GM18511 (cell line): ENCODE results near the gene TXLNB.
"Not testable (repeated sequence)": the region's sequence is repeated elsewhere in the genome, so short reads cannot be mapped to it uniquely, and the experiment has no call there.

Experiments
- ATAC-seq: cut with Tn5 transposase; IDR thresholded peaks from one replicate; pipeline ENCODE4 v1.9.1; 2021; ENCODE audit warnings: mild to moderate bottlenecking, moderate library complexity; ENCODE audit not compliant: unreplicated experiment

TXLNB gene

GRCh38 chr6:139313229-139313628 lies 21.4 kb upstream of the TXLNB start:
- no peak for ATAC-seq

GRCh38 chr6:139311831-139312230 lies 20.0 kb upstream of the TXLNB start:
- ATAC-seq, result no peak

- no peak for ATAC-seq
Observed at GRCh38 chr6:139308936-139309603, 17.3 kb upstream of the TXLNB start.

GRCh38 chr6:139308286-139308916 lies 16.6 kb upstream of the TXLNB start:
- ATAC-seq, result peak; percentile 86

- ATAC-seq, result no peak
Observed at GRCh38 chr6:139306291-139306981, 14.6 kb upstream of the TXLNB start.

GRCh38 chr6:139303185-139303584 lies 11.4 kb upstream of the TXLNB start:
- no peak for ATAC-seq

GRCh38 chr6:139297921-139298320 lies 6.1 kb upstream of the TXLNB start:
- no peak for ATAC-seq

- ATAC-seq, result no peak
Observed at GRCh38 chr6:139296927-139297326, 5.1 kb upstream of the TXLNB start.

- no peak for ATAC-seq
Observed at GRCh38 chr6:139295901-139296300, 4.1 kb upstream of the TXLNB start.

- ATAC-seq, result no peak
Observed at GRCh38 chr6:139294090-139294489, 2.3 kb upstream of the TXLNB start.

GRCh38 chr6:139293230-139293629 lies 1.4 kb upstream of the TXLNB start:
- not testable (repeated sequence) for ATAC-seq

- ATAC-seq, result peak; percentile 78
Observed at GRCh38 chr6:139290787-139291311, 949 bp downstream of the TXLNB start.

GRCh38 chr6:139289233-139289632 lies 2.6 kb downstream of the TXLNB start:
- no peak for ATAC-seq

GRCh38 chr6:139288496-139289040 lies 3.2 kb downstream of the TXLNB start:
- no peak for ATAC-seq

- no peak for ATAC-seq
Observed at GRCh38 chr6:139287868-139288267, 3.9 kb downstream of the TXLNB start.

- ATAC-seq, result not testable (repeated sequence)
Observed at GRCh38 chr6:139286438-139286837, 5.4 kb downstream of the TXLNB start.

GRCh38 chr6:139285590-139285989 lies 6.2 kb downstream of the TXLNB start:
- no peak for ATAC-seq

GRCh38 chr6:139284789-139285188 lies 7.0 kb downstream of the TXLNB start:
- ATAC-seq, result no peak

GRCh38 chr6:139282684-139283083 lies 9.1 kb downstream of the TXLNB start:
- ATAC-seq, result no peak

GRCh38 chr6:139278190-139278589 lies 13.6 kb downstream of the TXLNB start:
- no peak for ATAC-seq

GRCh38 chr6:139277587-139277986 lies 14.2 kb downstream of the TXLNB start:
- no peak for ATAC-seq

GRCh38 chr6:139277161-139277560 lies 14.6 kb downstream of the TXLNB start:
- ATAC-seq, result no peak
